SK-N-MC (cell line): ENCODE data around the gene FAM76B.
A peak's percentile ranks its signal among the peaks of the same experiment; 100 is the strongest.

Experiments
- DNase-seq: peaks from one replicate; pipeline ENCODE4 v3.0.0-alpha.2; 2011; ENCODE audit warnings: low read depth, low spot score
- H3K27ac ChIP-seq: fragments of 200-600 bp; sonication (generic); 2 replicates; pipeline ENCODE4 v1.5.1; 2016; ENCODE audit warnings: mixed run types
- H3K36me3 ChIP-seq: fragments of 200-600 bp; sonication (generic); 2 replicates; pipeline ENCODE4 v1.6.1; 2017; ENCODE audit warnings: antibody characterized with exemption, low read length, mixed read lengths; ENCODE audit not compliant: insufficient read depth
- H3K4me3 ChIP-seq: fragments of 200-600 bp; sonication (generic); 2 replicates; pipeline ENCODE4 v1.5.1; 2016
- H3K9ac ChIP-seq: fragments of 200-600 bp; sonication (generic); 2 replicates; pipeline ENCODE4 v1.8.0; 2017; ENCODE audit warnings: mixed run types, mixed read lengths; ENCODE audit not compliant: insufficient read length
- H3K9me3 ChIP-seq: fragments of 200-600 bp; sonication (generic); 2 replicates; pipeline ENCODE4 v1.6.1; 2017; ENCODE audit warnings: low read depth, mild to moderate bottlenecking, antibody characterized with exemption, low read length, moderate library complexity, mixed read lengths
- EZH2 ChIP-seq: fragments of 200-600 bp; sonication (generic); IDR thresholded peaks from one replicate; pipeline ENCODE4 v1.6.1; 2017; ENCODE audit warnings: antibody characterized with exemption
- FOXP2 ChIP-seq: optimal IDR thresholded peaks from 2 replicates; pipeline ENCODE3; 2011; ENCODE audit warnings: mild to moderate bottlenecking, moderate library complexity; ENCODE audit not compliant: insufficient read depth; ENCODE audit errors: extremely low read length, control extremely low read depth
- POLR2AphosphoS5 ChIP-seq: IDR thresholded peaks from 2 replicates; pipeline ENCODE4 v1.6.1; 2012; ENCODE audit warnings: mild to moderate bottlenecking, low read depth, low read length, borderline replicate concordance

Gene FAM76B

DNA sequence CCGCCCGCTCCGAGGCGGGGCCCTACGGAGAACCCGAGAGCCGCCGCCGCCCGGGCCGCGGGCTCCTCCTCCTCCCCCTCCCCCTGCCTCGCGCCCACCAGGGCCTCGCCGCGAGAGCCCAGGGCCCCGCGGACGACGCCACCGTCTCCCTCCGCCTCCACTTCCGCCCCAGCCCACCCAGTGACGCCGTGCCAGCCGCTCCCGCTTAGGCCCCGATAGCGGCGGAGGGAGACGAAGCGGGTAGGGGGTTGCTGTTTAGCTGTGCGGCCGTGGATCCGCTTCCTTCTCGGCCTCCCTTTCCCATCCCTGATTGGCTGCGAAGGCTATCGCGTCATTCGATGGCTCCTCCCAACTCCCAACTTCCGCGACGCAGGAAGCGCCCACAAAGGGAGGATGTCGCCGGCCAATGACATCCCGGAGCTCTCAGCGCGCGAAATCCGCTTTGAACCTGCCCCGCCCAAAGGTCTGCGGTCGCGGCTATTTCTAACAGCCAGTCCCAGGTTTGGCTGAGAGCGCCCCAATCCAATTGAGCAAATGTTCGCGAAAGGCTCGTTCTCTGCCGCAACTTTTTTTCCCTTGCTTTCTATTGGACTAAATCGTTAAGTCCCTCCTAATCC, at the start of gene FAM76B:
FAM76B (minus strand) TSS at position 277 of the 617 bp plus-strand sequence. CDS start 304 bp downstream, outside the sequence.
- H3K4me3 ChIP-seq: peak within 1 kb of the TSS; percentile 96
- TF ChIP-seq POLR2AphosphoS5 (peak; percentile 77), FOXP2 (peak; percentile 10), EZH2 (no peak)
- H3K27ac ChIP-seq: peak within 1 kb of the TSS; percentile 97
- peak within 1 kb of the TSS; percentile 91 for H3K9ac ChIP-seq
- peak; percentile 95 for DNase-seq
- H3K9me3 ChIP-seq: no peaks in the 10 kb centered on the region
- H3K36me3 ChIP-seq: peaks cover 33% of the 10 kb centered on the region

DNA sequence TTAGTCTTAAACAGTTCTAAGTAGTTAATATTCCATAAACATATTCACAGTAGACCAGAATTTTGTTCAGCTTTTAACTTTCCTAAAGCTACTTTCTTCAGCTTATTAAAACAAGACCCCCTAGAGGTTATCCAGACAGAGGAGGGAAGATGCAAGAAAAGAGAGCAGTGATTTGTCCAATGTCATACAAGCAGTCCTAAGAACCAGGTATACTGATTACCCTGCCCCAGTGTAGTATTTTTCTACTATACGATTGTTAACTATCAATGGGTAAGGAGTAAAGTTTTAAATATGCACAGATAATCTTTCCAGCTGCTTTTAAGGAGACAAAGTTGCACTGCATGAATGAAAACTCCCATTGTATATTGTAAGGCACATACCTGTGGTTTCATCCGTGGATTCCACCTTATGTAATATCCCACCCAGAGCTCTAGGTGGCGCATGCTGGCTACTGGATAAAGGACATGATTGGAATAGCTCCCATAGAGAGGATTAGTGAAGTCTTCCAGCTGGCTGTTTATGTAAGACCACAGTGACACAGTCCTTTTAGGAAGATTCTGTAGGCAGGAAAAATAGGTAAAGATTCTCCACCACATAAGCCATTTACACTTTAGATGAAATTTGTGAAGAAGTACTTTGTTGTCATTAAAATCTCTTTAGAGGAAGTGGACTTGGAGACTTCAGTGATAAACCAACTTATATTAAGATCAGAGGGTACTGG, 46.3 kb upstream of the FAM76B start:
- peak; percentile 22 for DNase-seq
- Histone ChIP-seq H3K36me3 (peaks cover 68% of the 10 kb centered on the region), H3K27ac (no peak overlapping the region), H3K4me3 (no peak overlapping the region), H3K9ac (no peak overlapping the region), H3K9me3 (no peaks in the 10 kb centered on the region)
- TF ChIP-seq POLR2AphosphoS5: no peak
- TF ChIP-seq EZH2: no peak
- no peak for TF ChIP-seq FOXP2

DNA sequence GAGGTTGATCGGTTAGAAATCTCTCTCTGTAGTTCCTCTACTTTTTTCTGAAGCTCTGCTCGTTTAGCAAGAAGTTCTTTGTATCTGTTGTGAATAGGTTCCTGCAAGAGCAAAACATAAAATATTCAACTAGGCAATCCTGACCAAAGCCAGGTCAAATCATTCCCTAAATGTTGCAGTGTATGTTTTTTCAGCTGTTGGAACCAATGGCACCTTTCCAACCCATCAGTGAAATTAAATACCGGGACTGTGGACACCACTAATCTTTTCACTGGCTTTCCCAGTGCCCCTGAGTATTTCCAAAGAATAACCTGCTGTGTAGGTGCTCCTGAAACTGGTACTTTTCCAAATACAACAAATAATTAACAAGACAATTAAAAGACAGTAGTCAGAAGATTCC, 45.8 kb upstream of the FAM76B start:
- H3K9ac ChIP-seq: no peak overlapping the region
- H3K27ac ChIP-seq: no peak overlapping the region
- H3K4me3 ChIP-seq: no peak overlapping the region
- no peaks in the 10 kb centered on the region for H3K9me3 ChIP-seq
- H3K36me3 ChIP-seq: peaks cover 66% of the 10 kb centered on the region
- DNase-seq: no peak
- TF ChIP-seq EZH2: no peak
- TF ChIP-seq POLR2AphosphoS5: no peak
- no peak for TF ChIP-seq FOXP2

DNA sequence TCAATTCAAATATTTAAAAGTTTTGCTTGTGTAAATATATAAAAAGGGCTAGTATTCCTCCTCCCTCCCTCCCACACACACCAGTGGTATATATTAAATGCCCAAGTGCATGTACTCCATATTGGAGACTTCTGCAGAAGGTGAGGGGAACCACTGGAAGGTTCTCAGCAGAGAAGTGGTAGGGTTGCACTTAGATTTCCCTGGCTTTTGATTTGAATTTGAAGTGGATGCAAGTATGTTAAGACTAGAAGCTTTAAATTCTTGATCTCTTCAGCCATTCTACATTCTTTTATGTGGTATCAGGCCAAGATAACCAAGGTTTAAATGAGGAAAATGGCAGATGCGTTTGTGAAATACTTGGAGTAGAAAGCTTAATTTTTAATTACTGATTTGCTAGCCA, 43.8 kb upstream of the FAM76B start:
- H3K27ac ChIP-seq: no peak overlapping the region
- no peak overlapping the region for H3K4me3 ChIP-seq
- H3K9ac ChIP-seq: no peak overlapping the region
- TF ChIP-seq FOXP2 (no peak), POLR2AphosphoS5 (no peak), EZH2 (no peak)
- DNase-seq: no peak
- peaks cover 65% of the 10 kb centered on the region for H3K36me3 ChIP-seq
- H3K9me3 ChIP-seq: no peaks in the 10 kb centered on the region

DNA sequence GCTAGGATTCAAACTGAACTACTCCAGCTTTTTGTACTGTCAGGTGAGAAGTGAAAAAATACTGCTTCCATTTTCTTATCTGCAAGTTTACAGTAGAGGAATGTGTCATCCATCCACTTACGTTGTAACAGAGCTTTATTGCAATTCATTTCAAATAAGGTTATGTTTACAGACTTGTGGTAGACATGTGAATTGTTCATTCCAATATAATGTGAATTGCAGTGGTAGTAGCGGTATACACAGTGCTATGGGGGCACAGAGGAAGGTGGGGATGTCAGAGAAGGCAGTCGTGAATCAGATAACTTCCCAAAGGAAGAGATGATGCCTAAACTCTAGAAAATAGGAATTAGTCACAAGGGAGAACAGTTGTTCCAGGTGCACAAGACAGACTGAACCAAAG, 43.2 kb upstream of the FAM76B start:
- no peak for DNase-seq
- Histone ChIP-seq H3K4me3 (no peak overlapping the region), H3K27ac (no peak overlapping the region), H3K9me3 (no peaks in the 10 kb centered on the region), H3K36me3 (peaks cover 66% of the 10 kb centered on the region), H3K9ac (no peak overlapping the region)
- TF ChIP-seq FOXP2 (no peak), POLR2AphosphoS5 (no peak), EZH2 (no peak)

GRCh38 chr11:95831198-95831883, 41.8 kb upstream of the FAM76B start:
- Histone ChIP-seq H3K36me3 (peaks cover 72% of the 10 kb centered on the region), H3K27ac (0 out of 2 replicates have a peak overlapping the region, but pooled peaks have one; percentile 5), H3K4me3 (no peak overlapping the region), H3K9me3 (no peaks in the 10 kb centered on the region), H3K9ac (peak overlapping the region; percentile 22)
- TF ChIP-seq FOXP2 (no peak), EZH2 (no peak), POLR2AphosphoS5 (no peak)
- peak; percentile 6 for DNase-seq

DNA sequence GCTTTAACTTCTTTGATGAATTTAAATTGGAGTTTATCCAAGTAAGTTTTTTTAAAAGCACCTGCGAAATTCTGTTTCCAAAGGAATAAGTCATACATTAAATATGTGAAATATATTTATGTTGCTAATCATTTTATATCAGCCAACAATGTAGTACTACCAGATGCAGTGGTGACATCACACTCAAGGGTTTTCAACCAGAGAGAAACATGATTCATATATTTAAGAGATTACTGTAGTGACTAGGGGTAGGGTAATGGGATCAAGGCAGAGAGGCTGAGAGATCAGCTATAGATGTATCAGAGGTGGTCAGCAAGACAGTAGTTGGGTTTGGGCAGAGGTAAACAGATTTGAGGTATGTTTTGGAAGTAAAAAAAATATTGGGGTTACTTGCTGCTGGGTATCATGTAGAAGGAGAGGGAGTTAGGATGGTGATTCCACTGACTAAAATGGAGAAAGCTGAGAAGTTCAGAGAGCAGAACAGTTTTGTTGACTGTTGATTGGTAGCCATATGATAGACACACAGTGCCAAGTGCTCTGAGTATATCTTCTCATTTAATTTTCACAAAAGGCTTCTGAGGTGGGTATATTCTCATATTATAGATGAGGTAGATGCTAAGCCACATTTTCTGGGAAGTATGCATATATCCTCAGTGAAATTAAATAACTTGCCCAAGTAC, 40.1 kb upstream of the FAM76B start:
- Histone ChIP-seq H3K9me3 (no peaks in the 10 kb centered on the region), H3K27ac (no peak overlapping the region), H3K4me3 (no peak overlapping the region), H3K36me3 (peaks cover 61% of the 10 kb centered on the region), H3K9ac (no peak overlapping the region)
- TF ChIP-seq POLR2AphosphoS5 (no peak), EZH2 (no peak), FOXP2 (no peak)
- no peak for DNase-seq

GRCh38 chr11:95827696-95828095, 38.1 kb upstream of the FAM76B start:
- no peak for DNase-seq
- no peaks in the 10 kb centered on the region for H3K9me3 ChIP-seq
- no peak overlapping the region for H3K9ac ChIP-seq
- H3K27ac ChIP-seq: no peak overlapping the region
- TF ChIP-seq POLR2AphosphoS5: no peak
- no peak for TF ChIP-seq EZH2
- TF ChIP-seq FOXP2: no peak
- H3K36me3 ChIP-seq: peaks cover 53% of the 10 kb centered on the region
- H3K4me3 ChIP-seq: no peak overlapping the region
